KG1 (cell line): ENCODE measurements around the gene OBSCN.

Experiments used
- DNase-seq: peaks from one replicate; lab custom pipeline; 2025; lab: John Stamatoyannopoulos, UW

Gene OBSCN

GRCh38 chr1:228291906-228292608, 84.2 kb downstream of the OBSCN start:
- no peak for DNase-seq

DNA sequence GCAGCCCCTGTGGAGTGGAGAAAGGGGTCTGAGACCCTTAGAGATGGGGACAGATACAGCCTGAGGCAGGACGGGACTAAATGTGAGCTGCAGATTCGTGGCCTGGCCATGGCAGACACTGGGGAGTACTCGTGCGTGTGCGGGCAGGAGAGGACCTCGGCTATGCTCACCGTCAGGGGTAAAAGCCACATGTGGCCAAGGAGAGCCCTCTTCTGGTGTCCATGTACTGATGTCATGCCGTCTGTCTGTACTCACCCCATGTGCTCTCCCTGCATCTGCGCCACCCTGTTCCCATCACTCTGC, 84.7 kb downstream of the OBSCN start:
- no peak for DNase-seq

DNA sequence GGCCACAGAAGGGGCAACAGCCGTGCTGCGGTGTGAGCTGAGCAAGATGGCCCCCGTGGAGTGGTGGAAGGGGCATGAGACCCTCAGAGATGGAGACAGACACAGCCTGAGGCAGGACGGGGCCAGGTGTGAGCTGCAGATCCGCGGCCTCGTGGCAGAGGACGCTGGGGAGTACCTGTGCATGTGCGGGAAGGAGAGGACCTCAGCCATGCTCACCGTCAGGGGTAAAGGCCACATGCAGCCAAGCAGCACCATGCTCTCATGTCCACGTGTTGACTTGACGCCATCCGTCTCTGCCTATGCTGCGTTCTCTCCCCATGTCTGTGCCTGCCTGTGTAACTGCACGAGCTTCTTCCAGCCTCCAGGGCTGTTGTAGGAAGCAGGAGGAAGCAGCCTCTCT, 85.5 kb downstream of the OBSCN start:
- DNase-seq, result no peak

GRCh38 chr1:228293816-228294500, 86.1 kb downstream of the OBSCN start:
- DNase-seq, result no peak

GRCh38 chr1:228294717-228295116, 86.9 kb downstream of the OBSCN start:
- no peak for DNase-seq

DNA sequence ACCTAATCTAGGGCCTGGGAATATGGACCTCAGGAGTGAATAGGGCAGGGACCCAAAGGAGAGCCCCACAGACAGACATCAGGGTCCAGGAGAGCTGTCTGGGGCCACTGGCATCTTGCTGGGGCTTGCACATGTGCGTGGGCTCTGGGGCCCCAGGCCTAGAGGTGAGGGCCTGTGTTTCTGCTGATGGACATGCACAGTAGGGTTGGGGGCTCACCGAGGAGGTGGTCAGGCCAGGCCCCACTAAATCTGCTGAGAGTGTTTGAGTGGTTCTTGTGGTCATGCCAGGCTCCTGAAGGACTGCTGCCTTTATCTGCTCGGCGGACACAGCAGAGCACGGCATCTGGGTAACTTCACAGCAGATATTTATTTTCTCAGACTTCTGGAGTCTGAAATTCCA, 87.4 kb downstream of the OBSCN start:
- no peak for DNase-seq

DNA sequence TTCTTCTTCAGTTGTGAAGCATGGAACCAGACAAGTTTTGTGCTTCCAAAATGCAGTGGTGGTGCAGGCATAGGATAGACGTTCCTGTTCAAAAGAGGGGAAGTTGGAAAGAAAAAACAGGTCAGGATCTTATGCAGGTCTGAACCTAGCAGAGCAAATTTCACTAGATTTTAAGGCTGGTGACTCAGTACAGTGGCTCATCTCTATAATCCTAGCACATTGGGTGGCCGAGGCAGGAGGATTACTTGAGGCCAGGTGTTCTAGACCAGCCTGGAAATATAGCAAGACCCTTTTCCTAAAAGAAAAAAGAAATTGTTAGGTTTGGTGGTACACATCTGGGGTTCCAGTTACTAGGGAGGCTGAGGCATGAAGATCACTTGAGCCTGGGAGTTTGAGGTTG, 88.1 kb downstream of the OBSCN start:
- DNase-seq, result no peak

GRCh38 chr1:228297242-228297641, 89.4 kb downstream of the OBSCN start:
- no peak for DNase-seq

GRCh38 chr1:228297822-228298221, 90.0 kb downstream of the OBSCN start:
- no peak for DNase-seq

GRCh38 chr1:228298471-228298870, 90.6 kb downstream of the OBSCN start:
- DNase-seq, result no peak

DNA sequence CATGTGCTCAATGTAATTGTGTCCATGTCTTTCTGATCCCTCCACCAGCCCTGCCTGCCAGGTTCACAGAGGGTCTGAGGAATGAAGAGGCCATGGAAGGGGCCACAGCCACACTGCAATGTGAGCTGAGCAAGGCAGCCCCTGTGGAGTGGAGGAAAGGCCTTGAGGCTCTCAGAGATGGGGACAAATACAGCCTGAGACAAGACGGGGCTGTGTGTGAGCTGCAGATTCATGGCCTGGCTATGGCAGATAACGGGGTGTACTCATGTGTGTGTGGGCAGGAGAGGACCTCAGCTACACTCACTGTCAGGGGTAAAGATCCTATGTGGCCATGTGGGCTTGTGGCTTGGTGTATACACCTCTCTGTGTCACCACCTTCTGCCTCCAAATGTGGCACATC, 91.4 kb downstream of the OBSCN start:
- no peak for DNase-seq

DNA sequence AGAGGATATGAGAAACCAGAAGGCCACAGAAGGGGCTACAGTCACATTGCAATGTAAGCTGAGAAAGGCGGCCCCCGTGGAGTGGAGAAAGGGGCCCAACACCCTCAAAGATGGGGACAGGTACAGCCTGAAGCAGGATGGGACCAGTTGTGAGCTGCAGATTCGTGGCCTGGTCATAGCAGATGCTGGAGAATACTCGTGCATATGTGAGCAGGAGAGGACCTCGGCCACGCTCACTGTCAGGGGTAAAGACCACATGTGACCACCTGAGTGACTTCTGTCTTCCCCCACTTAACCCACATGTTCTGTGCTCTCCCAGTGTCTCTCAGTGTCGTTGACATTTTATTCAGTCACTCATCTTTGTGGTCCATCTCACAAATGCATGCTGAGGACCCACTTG, 92.1 kb downstream of the OBSCN start:
- no peak for DNase-seq

DNA sequence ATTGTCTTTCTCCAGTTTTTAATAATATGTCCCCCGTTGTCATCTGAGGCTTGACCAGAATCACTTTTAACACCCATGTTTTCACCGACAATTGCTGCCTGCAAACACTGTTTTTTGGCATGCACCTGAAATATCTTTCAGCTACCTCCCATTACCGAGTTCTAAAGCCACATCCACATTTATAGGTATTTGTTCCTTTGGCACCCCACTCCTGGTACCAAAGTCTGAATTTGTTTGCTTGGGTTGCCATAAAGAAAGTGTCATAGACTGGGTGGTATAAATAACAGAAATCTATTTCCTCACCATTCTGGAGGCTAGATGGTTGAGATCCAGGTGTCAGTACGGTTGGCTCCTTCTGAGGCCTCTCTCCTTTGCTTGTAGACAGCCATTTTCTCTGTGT, 94.2 kb downstream of the OBSCN start:
- no peak for DNase-seq

DNA sequence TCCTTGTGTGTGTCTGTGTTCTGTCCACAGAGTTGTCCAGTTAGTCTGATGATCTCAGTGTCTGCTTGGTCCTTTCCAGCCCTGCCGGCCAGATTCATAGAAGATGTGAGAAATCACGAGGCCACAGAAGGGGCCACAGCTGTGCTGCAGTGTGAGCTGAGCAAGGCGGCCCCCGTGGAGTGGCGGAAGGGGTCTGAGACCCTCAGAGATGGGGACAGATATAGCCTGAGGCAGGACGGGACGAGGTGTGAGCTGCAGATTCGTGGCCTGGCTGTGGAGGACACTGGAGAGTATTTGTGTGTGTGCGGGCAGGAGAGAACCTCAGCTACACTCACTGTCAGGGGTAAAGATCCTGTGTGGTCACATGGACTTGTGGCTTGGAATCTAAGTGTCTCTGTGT, 95.8 kb downstream of the OBSCN start:
- DNase-seq, result no peak

DNA sequence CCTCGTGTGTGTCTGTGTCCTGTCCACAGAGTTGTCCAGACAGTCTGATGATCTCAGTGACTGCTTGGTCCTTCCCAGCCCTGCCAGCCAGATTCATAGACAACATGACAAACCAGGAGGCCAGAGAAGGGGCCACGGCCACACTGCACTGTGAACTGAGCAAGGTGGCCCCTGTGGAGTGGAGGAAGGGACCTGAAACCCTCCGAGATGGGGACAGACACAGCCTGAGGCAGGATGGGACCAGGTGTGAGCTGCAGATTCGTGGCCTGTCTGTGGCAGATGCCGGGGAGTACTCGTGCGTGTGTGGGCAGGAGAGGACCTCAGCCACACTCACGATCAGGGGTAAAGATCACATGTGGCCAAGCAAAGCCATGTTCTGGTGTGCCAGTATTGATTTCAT, 96.4 kb downstream of the OBSCN start:
- no peak for DNase-seq

DNA sequence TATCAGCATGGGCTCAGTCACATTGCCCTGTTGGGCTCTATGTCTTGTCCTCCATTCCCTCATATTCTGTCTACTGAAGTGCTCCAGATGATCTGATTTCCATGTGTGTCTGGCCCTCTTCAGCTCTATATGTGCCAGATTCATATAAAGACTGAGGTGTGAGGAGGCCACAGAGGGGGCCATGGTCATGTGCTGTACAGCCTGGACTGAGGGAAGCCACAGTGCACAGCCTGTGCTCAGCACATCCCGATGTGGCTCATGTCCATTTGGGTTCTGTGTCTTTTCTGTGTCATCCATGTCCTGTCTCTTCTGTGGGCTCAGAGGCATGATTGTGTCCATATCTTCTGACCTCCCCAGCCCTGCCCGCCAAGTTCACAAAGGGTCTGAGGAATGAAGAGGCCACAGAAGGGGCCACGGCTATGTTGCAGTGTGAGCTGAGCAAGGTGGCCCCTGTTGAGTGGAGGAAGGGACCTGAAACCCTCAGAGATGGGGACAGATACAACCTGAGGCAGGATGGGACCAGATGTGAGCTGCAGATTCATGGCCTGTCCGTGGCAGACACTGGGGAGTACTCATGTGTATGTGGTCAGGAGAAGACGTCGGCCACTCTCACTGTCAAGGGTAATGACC, 97.0 kb downstream of the OBSCN start:
- DNase-seq, result no peak

DNA sequence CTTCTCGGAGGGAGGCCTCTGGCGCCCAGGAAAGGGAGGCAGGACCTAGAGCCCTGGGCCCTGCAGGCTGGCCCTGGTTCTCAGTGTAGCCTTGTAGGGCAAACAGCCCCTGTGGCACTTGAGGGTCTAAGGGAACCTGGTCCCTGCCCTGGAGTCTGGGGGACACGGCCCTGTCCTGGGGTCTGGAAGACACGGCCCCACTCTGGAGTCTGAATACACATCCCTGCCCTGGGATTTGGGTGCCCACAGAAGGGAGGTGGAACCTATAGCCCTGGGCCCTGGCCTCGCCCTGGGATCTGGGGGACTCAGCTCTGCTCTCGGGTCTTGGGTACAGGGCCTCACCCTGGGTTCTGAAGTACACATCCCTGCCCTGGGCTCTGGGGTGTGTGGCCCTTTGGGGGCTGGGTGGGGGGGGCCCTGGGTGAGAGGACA, 97.9 kb downstream of the OBSCN start:
- DNase-seq, result no peak

- no peak for DNase-seq
Measured at GRCh38 chr1:228306275-228307217, 98.7 kb downstream of the OBSCN start.

- no peak for DNase-seq
Measured at GRCh38 chr1:228307218-228308023, 99.6 kb downstream of the OBSCN start.

DNA sequence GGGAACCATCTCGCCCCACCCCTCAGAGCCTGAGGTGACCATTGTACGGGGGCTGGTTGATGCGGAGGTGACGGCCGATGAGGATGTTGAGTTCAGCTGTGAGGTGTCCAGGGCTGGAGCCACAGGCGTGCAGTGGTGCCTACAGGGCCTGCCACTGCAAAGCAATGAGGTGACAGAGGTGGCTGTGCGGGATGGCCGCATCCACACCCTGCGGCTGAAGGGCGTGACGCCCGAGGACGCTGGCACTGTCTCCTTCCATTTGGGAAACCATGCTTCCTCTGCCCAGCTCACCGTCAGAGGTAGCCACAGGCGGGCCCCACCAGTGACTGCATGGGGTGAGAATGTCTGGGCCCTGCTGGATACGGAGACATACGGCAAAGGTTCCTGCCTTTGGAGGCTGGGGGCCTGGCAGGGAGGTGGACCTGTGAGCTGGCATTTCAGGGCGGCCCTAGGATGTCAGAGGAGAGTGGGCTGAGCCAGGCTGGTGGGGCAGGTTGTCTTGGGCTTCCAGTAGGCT, 100.3 kb downstream of the OBSCN start:
- no peak for DNase-seq

GRCh38 chr1:228308628-228309325, 100.9 kb downstream of the OBSCN start:
- DNase-seq, result no peak
